HUES6 (cell line): ENCODE data around the gene VN1R5.
"Not testable (repeated sequence)": the region's sequence is repeated elsewhere in the genome, so short reads cannot be mapped to it uniquely, and the experiment has no call there.

Source experiments
- H3K27ac ChIP-seq: 2 replicates; pipeline ENCODE4 v1.7.0; 2013; ENCODE audit warnings: low read depth, mild to moderate bottlenecking, low read length, inconsistent platforms
- H3K27me3 ChIP-seq: 2 replicates; pipeline ENCODE4 v1.6.1; 2013; ENCODE audit warnings: low read length; ENCODE audit not compliant: control insufficient read depth, insufficient read depth
- H3K36me3 ChIP-seq: 2 replicates; pipeline ENCODE4 v1.6.1; 2013; ENCODE audit warnings: low read length; ENCODE audit not compliant: control insufficient read depth, insufficient read depth
- H3K4me1 ChIP-seq: 2 replicates; pipeline ENCODE4 v1.6.1; 2013; ENCODE audit warnings: low read length; ENCODE audit not compliant: control insufficient read depth, insufficient read depth
- H3K4me3 ChIP-seq: 2 replicates; pipeline ENCODE4 v1.5.1; 2013; ENCODE audit warnings: low read depth, low read length
- H3K9ac ChIP-seq: one replicate; pipeline ENCODE4 v1.6.1; 2013; ENCODE audit warnings: mild to moderate bottlenecking, low read length
- H3K9me3 ChIP-seq: 2 replicates; pipeline ENCODE4 v1.6.1; 2013; ENCODE audit warnings: low read depth, low read length; ENCODE audit not compliant: control insufficient read depth, insufficient read depth

The VN1R5 gene

DNA sequence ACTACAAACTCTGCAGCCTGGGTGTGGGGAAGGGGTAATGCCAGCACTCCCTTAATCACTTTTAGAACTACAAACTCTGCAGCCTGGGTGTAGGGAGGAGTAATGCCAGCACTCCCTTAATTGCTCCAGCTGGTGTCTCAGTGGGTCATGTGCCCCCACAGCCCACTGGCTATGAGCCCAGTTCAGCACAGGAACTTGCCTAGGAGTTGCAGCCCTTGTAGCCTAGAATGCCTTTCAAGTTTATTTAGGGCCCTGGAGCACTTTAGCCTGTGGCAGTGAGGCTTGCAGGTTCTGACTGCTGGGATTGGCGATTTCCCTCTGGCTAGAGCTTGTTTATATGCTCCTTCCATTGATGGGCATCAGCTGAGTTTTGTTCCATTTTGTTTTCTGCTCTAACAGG lies 17.1 kb downstream of the VN1R5 start:
- Histone ChIP-seq H3K9me3 (peaks cover 20% of the 10 kb centered on the region), H3K27ac (no peak overlapping the region), H3K27me3 (no peaks in the 10 kb centered on the region)

GRCh38 chr1:247274605-247275256 lies 18.9 kb downstream of the VN1R5 start:
- Histone ChIP-seq H3K36me3 (no peaks in the 10 kb centered on the region), H3K27ac (no peak overlapping the region), H3K4me3 (no peak overlapping the region), H3K4me1 (peaks cover 7% of the 10 kb centered on the region; the same call in 1 of the 2 replicates), H3K9ac (no peak overlapping the region), H3K9me3 (peaks cover 15% of the 10 kb centered on the region), H3K27me3 (no peaks in the 10 kb centered on the region)

More for the DNA sequence above, 17.1 kb downstream of the VN1R5 start:
- no peak overlapping the region for H3K4me3 ChIP-seq
- no peaks in the 10 kb centered on the region for H3K36me3 ChIP-seq
- no peak overlapping the region for H3K9ac ChIP-seq
- peaks cover 7% of the 10 kb centered on the region; the same call in 1 of the 2 replicates for H3K4me1 ChIP-seq

DNA sequence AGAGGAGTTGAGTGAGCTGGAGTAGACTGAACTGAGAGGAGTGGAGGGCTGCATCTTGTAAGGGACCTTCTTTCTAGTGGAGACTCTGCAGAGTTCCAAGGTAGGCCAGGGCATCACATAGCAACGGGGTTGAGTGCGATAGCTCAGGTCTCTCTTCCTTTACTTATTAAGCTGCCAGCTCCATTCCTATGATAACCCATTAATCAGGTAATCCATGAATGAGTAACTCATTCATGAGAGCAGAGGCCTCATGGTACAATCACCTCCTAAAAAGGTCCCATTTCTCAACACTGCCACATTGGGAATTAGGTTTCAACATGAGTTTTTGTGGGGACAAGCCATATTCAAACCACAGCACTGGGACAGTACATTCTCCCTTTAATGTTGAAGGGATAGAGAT lies 21.3 kb downstream of the VN1R5 start:
- H3K9me3 ChIP-seq = no peaks in the 10 kb centered on the region; the same call in 1 of the 2 replicates
- peaks cover 18% of the 10 kb centered on the region for H3K4me1 ChIP-seq
- H3K9ac ChIP-seq = no peak overlapping the region
- H3K27me3 ChIP-seq = no peaks in the 10 kb centered on the region
- H3K27ac ChIP-seq = no peak overlapping the region
- H3K36me3 ChIP-seq = no peaks in the 10 kb centered on the region
- H3K4me3 ChIP-seq = no peak overlapping the region

GRCh38 chr1:247281001-247281574 lies 25.2 kb downstream of the VN1R5 start:
- no peak overlapping the region for H3K4me3 ChIP-seq
- peaks cover 5% of the 10 kb centered on the region; the same call in 1 of the 2 replicates for H3K9me3 ChIP-seq
- peaks cover 11% of the 10 kb centered on the region for H3K4me1 ChIP-seq
- H3K36me3 ChIP-seq = no peaks in the 10 kb centered on the region
- no peaks in the 10 kb centered on the region for H3K27me3 ChIP-seq
- H3K9ac ChIP-seq = no peak overlapping the region
- H3K27ac ChIP-seq = 0 out of 2 replicates have a peak overlapping the region, but pooled peaks have one; percentile 12

DNA sequence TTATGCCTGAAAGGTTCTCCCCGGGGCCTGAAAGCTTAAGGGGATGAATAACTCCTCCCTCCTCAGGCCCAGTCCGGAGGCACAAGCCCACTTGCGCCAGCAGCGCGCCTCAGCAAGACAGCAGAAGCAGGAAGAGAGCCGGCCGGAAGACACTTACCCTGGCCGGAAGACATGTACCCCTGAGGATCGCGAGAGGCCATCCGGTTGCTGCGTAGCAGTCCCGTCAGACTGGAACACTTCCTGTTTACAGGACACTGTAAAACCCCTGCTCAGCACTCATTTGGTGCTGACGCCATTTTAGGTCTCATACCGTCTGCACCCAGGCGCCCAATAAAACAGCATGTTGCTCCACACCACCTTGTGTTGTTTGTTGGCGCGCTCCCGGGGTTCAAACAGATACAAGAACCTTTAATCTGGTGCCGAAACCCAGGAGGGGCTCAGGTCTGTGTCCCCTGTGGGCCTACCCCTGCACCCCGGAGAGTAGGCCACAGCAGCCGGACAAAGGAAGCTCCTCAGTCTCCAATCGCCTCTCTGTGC lies 30.3 kb downstream of the VN1R5 start:
- H3K9ac ChIP-seq = no peak overlapping the region
- H3K4me1 ChIP-seq = peaks cover 17% of the 10 kb centered on the region
- no peaks in the 10 kb centered on the region for H3K36me3 ChIP-seq
- H3K9me3 ChIP-seq = peaks cover 13% of the 10 kb centered on the region
- H3K4me3 ChIP-seq = no peak overlapping the region
- no peaks in the 10 kb centered on the region for H3K27me3 ChIP-seq
- no peak overlapping the region for H3K27ac ChIP-seq

DNA sequence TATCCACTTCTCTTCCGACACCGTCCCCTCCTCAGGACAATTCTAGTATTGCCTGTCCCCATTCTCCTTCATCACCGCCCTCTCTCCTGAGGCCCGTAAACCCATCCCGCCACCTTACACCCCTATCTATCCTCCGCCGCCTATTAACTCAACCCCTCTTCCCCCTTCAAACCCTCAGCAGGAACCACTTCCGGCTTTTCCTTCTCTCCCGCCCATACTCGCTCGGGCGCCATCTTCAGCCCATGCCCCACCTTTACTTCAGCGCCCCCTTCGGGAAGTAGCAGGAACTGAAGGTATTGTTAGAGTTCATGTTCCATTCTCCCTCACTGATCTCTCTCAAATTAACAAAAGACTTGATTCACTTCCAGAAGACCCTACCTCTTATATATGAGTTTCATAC lies 31.6 kb downstream of the VN1R5 start:
- H3K9ac ChIP-seq = no peak overlapping the region
- no peaks in the 10 kb centered on the region for H3K27me3 ChIP-seq

DNA sequence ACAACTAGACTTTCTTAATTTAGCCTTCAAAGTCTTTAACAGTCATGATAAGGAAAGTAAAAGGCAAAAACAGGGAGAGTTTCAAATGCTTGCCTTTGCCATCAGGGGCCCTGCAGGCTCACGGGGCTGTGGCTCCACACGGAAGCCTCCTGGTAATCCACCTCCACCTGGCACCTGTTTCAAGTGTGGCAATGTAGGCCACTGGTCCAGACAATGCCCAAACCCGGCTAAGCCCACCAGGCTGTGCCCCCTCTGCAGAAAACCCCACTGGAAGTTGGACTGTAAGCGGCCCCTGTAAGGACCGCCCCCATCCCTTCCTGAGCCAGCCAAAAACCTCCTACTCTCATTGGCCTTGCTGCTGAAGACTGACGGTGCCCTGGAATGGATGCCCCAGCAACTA lies 32.5 kb downstream of the VN1R5 start:
- Histone ChIP-seq H3K36me3 (no peaks in the 10 kb centered on the region), H3K9ac (no peak overlapping the region), H3K27me3 (no peaks in the 10 kb centered on the region), H3K4me3 (no peak overlapping the region), H3K9me3 (peaks cover 13% of the 10 kb centered on the region), H3K4me1 (peaks cover 28% of the 10 kb centered on the region), H3K27ac (no peak overlapping the region)

More for the DNA sequence above, 31.6 kb downstream of the VN1R5 start:
- Histone ChIP-seq H3K4me1 (peaks cover 20% of the 10 kb centered on the region), H3K4me3 (no peak overlapping the region), H3K27ac (no peak overlapping the region), H3K36me3 (no peaks in the 10 kb centered on the region), H3K9me3 (peaks cover 13% of the 10 kb centered on the region)

GRCh38 chr1:247289274-247289892 lies 33.5 kb downstream of the VN1R5 start:
- Histone ChIP-seq H3K4me1 (peaks cover 37% of the 10 kb centered on the region), H3K9me3 (peaks cover 13% of the 10 kb centered on the region)
- not testable (repeated sequence) for H3K27ac ChIP-seq, H3K36me3 ChIP-seq, H3K27me3 ChIP-seq, H3K4me3 ChIP-seq, H3K9ac ChIP-seq

GRCh38 chr1:247290576-247290975 lies 34.7 kb downstream of the VN1R5 start:
- Histone ChIP-seq H3K4me1 (peaks cover 48% of the 10 kb centered on the region), H3K36me3 (no peaks in the 10 kb centered on the region), H3K4me3 (no peak overlapping the region), H3K9ac (no peak overlapping the region), H3K27me3 (no peaks in the 10 kb centered on the region), H3K9me3 (peaks cover 13% of the 10 kb centered on the region), H3K27ac (no peak overlapping the region)

GRCh38 chr1:247291161-247291560 lies 35.3 kb downstream of the VN1R5 start:
- H3K27me3 ChIP-seq = no peaks in the 10 kb centered on the region
- peaks cover 54% of the 10 kb centered on the region for H3K4me1 ChIP-seq
- no peaks in the 10 kb centered on the region for H3K36me3 ChIP-seq
- no peak overlapping the region for H3K4me3 ChIP-seq
- H3K9me3 ChIP-seq = peaks cover 7% of the 10 kb centered on the region
- no peak overlapping the region for H3K27ac ChIP-seq
- no peak overlapping the region for H3K9ac ChIP-seq
